Peyer's patch (tissue), 4 donors: ENCODE results near the gene SORBS1. TPM values are rescaled to one million over a fixed set of nuclear protein-coding genes. Genes with fewer than 3 reads are reported as not detected.

ENCODE experiments used
- DNase-seq, 3 donors: peaks; one replicate each; pipeline ENCODE4 v3.0.0-alpha.2; 2017 to 2019
- H3K27ac ChIP-seq, 4 donors: fragments of 200-600 bp; sonication (generic); one replicate each; pipeline ENCODE4 v1.5.1; 2016 to 2019
- H3K27me3 ChIP-seq, 2 donors: fragments of 200-600 bp; sonication (generic); one replicate each; pipeline ENCODE4 v1.5.1; 2019
- H3K36me3 ChIP-seq, 3 donors: fragments of 200-600 bp; sonication (generic); one replicate each; pipeline ENCODE4 v1.5.1; 2016 to 2019
- H3K4me1 ChIP-seq, 4 donors: fragments of 200-600 bp; sonication (generic); one replicate each; pipeline ENCODE4 v1.5.1; 2016 to 2019
- H3K4me3 ChIP-seq, 4 donors: fragments of 200-600 bp; sonication (generic); 1 replicate in 3 of 4; 2 replicates in 1 of 4; pipeline ENCODE4 v1.5.1; 2016 to 2019; ENCODE audit warnings: mild to moderate bottlenecking in 1 of 4
- H3K9me3 ChIP-seq, 4 donors: fragments of 200-600 bp; sonication (generic); one replicate each; pipeline ENCODE4 v1.5.1; 2016 to 2019; ENCODE audit warnings: mild to moderate bottlenecking in 1 of 4
- CTCF ChIP-seq, 6 experiments: fragments of 450-650 bp in 4 of 6; fragments of 200-600 bp in 2 of 6; sonication (generic) in 1 of 6; IDR thresholded peaks; one replicate each; pipeline ENCODE4 v1.5.1; 2017 to 2019; ENCODE audit warnings: antibody characterized with exemption in 6 of 6, mild to moderate bottlenecking in 3 of 6, moderate library complexity in 1 of 6
- POLR2A ChIP-seq, 2 donors: fragments of 450-650 bp; IDR thresholded peaks; one replicate each; pipeline ENCODE4 v1.5.1; 2017; ENCODE audit warnings: antibody characterized with exemption in 2 of 2, mild to moderate bottlenecking in 2 of 2, moderate library complexity in 2 of 2
- total RNA-seq, 4 donors: library from RNA; depleted of rRNA; stranded (reverse); fragments of >200 nt; gene quantifications; one replicate each; pipeline ENCODE4 v1.1.0, GENCODE V29; 2016

The SORBS1 gene
- total RNA-seq, 4 donors from 2014 or later, result 34.3 to 57.1 (median 48.7) TPM

DNA sequence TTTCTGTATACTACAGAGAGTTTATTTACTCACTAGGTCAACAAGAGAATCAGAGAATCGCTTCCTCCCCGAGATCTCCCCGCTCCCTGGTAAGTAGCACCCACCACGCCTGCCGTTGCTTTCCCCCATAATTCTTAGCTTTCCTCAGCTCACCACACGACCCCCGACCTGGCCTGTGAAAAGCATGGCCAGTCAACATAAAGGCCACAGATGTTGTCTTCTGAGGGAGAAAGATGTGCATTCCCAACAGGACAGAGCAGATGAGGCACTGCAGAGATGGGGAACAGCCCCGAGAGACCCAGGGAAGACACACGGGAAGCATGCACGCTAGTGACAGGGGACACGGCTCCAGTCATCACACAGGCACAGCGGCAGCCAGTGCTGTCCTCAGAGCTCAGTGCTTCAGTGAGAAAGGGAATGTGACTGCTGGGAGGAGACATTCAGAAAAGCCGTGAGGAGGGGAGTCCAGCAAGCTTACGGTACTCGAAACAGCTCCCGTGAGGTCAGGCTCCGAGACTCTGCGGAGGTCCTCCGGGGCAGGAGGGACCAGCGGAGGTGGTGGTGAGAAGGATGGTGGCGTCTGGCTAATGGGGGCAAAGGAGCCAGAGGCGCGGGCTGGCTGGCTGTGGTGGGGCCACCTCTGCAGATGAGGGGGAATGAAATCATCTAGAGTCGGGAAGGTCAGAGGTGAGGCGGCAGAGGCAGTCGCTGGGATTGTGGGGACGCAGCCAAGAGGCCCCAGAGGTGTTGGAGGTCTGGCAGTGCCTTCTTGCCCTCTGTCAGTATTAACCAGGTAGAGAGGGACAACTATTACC is 146.9 kb downstream of the SORBS1 start:
- DNase-seq, result no peak
- H3K4me3 ChIP-seq, result no peak overlapping the region
- H3K9me3 ChIP-seq, result no peaks in the 10 kb centered on the region
- H3K4me1 ChIP-seq, result no peaks in the 10 kb centered on the region
- TF ChIP-seq CTCF (IDR thresholded peaks at IDR 0.05), result no peak
- no peak for TF ChIP-seq POLR2A (IDR thresholded peaks at IDR 0.05)
- H3K27ac ChIP-seq, result peak overlapping the region in 2 of 4 donors; percentile 36 to 76
- no peaks in the 10 kb centered on the region for H3K27me3 ChIP-seq
- peaks cover 0 to 7% (median 0%) of the 10 kb centered on the region in 3 donors for H3K36me3 ChIP-seq

GRCh38 chr10:95413588-95413987 is 147.6 kb downstream of the SORBS1 start:
- Histone ChIP-seq H3K27ac (peak overlapping the region in 1 of 4 donors; percentile 76), H3K27me3 (no peaks in the 10 kb centered on the region), H3K4me1 (no peaks in the 10 kb centered on the region), H3K36me3 (peaks cover 0 to 7% (median 0%) of the 10 kb centered on the region in 3 donors), H3K9me3 (no peaks in the 10 kb centered on the region), H3K4me3 (no peak overlapping the region)
- TF ChIP-seq POLR2A (IDR thresholded peaks at IDR 0.05) (no peak), CTCF (IDR thresholded peaks at IDR 0.05) (no peak)
- DNase-seq, result no peak

DNA sequence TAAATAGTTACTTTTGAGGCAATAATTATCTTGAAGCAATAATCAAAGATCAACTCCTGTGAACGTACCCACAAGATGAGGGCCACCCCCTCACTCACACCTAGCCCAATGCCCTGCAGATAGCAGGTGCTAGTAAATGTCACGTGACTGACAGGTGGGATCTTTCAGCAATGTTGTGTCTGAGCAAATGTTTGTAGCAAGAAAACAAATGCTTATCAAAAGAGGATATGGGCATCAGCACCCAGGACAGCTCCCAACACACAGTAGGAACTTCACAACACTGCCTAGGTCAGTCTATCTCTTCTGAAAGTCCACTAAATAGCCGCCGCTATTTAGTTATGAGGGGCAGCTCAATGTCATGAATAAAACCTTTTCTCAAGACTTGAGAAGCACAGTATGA is 149.5 kb downstream of the SORBS1 start:
- no peak for DNase-seq
- Histone ChIP-seq H3K4me1 (peaks cover 0 to 10% (median 0%) of the 10 kb centered on the region in 4 donors), H3K9me3 (no peaks in the 10 kb centered on the region), H3K36me3 (peaks cover 0 to 7% (median 0%) of the 10 kb centered on the region in 3 donors), H3K4me3 (no peak overlapping the region), H3K27ac (no peak overlapping the region), H3K27me3 (no peaks in the 10 kb centered on the region)
- no peak for TF ChIP-seq POLR2A (IDR thresholded peaks at IDR 0.05)
- no peak for TF ChIP-seq CTCF (IDR thresholded peaks at IDR 0.05)

DNA sequence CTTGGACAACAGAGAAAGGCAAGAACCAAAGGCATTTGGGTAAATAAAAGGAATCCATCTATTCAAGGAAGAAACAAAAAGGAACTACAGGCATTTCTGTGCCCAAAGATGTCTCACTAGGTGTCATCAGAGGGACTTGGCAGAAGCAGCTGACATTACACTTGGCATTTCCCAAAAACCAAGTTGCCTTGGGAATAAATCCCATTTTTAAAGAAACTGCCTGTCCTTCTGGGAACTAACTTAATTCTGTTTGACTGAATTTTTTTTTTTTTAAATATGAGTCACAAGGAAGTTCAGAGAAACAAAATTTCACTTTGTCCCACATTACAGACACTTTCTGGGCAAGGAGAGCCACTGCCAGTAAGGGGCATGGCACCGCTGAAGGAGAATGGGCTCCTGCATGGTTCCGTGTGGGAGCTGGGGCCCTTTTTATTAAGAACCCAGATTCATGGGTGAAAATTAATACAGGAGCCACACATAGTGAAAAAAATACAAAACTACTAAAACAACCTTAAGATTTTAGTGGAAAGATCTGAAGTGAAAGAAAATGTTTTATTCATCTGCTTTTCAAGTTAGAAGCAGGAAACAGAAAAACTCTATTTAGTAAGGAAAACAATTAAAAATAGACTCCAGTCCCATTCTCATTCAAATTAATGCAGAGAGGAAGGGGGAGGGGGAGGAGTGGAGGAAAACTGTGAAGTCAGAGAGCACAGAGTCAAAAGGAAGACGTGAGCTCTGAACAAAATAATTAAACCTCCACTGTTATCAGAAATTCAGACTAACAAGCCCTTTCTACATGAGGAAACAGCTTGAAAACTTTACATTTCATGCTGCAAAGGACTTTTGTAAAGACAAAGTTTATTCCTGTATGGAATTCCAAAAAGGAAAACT is 151.9 kb downstream of the SORBS1 start:
- Histone ChIP-seq H3K9me3 (no peaks in the 10 kb centered on the region), H3K36me3 (peaks cover 0 to 2% (median 0%) of the 10 kb centered on the region in 3 donors), H3K27ac (peak overlapping the region in 2 of 4 donors; percentile 31 to 71), H3K4me1 (peaks cover 0 to 18% (median 0%) of the 10 kb centered on the region in 4 donors), H3K27me3 (no peaks in the 10 kb centered on the region), H3K4me3 (no peak overlapping the region)
- DNase-seq, result no peak
- TF ChIP-seq CTCF (IDR thresholded peaks at IDR 0.05) (no peak), POLR2A (IDR thresholded peaks at IDR 0.05) (no peak)

DNA sequence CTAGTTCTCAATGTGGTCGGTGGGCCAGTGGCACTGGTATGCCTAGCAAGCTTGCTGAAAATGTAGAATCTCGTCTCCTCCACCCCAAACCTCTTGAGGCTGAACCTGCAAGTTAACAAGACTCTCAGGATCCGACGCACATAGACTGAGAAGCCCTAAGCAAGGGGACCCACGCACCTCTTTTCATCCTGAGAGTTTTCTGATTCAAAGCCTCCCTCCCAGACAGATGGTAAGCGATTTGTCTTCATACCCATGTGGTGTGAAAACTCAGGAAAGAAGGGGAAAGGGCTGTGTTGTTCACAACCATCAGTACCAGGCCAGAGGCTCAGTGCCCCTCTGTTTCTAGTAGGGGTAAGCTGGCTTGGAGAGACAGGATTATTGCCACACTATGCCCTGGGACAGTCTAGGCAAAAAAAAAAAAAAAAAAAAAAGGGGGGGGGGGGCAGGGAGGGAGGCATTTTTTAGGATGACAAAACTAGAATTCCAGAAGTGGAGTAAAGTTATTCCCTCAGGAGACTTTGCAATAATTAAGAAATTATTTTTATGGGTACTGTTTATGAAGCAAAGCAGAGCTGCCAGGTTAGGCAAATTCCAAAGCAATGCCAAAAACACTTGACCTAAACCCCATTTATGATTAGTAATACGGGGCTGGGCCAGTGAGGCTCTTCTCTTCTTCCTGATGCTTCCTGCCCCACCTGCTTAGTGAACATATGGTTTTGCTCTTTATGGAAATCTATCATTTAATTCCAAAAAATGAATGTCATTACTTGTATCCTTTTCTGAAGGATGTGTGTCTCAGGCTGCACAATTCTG is 152.8 kb downstream of the SORBS1 start:
- Histone ChIP-seq H3K27me3 (no peaks in the 10 kb centered on the region), H3K4me1 (peaks cover 0 to 18% (median 0%) of the 10 kb centered on the region in 4 donors), H3K9me3 (no peaks in the 10 kb centered on the region), H3K27ac (peak overlapping the region in 3 of 4 donors; percentile 31 to 73 (median 44)), H3K36me3 (no peaks in the 10 kb centered on the region), H3K4me3 (no peak overlapping the region)
- DNase-seq, result no peak
- TF ChIP-seq CTCF (IDR thresholded peaks at IDR 0.05) (no peak), POLR2A (IDR thresholded peaks at IDR 0.05) (no peak)
